Measurements from ENCODE around the gene TPI1.

Gene TPI1

GRCh38 chr12:6822426-6823135 is 44.8 kb upstream of the TPI1 start:
- Histone ChIP-seq H3K4me3 (peak overlapping the region; percentile 78), H3K9ac (ENCODE audit: insufficient read length) (no peak overlapping the region), H3K36me3 (ENCODE audit: insufficient read depth, low read length) (no peaks in the 10 kb centered on the region), H3K27ac (no peak overlapping the region), H3K9me3 (ENCODE audit: low read depth, low read length) (no peaks in the 10 kb centered on the region)
- TF ChIP-seq FOXP2 (optimal IDR thresholded peaks at IDR 0.05; ENCODE audit: control extremely low read depth, extremely low read length, insufficient read depth) (no peak), EZH2 (IDR thresholded peaks at IDR 0.05) (no peak), POLR2AphosphoS5 (IDR thresholded peaks at IDR 0.05; ENCODE audit: borderline replicate concordance, low read depth, low read length) (no peak)
- no peak for DNase-seq (ENCODE audit: low read depth, low spot score)

GRCh38 chr12:6823182-6824084 is 43.9 kb upstream of the TPI1 start:
- no peak for DNase-seq (ENCODE audit: low read depth, low spot score)
- TF ChIP-seq FOXP2 (optimal IDR thresholded peaks at IDR 0.05; ENCODE audit: control extremely low read depth, extremely low read length, insufficient read depth) (no peak), EZH2 (IDR thresholded peaks at IDR 0.05) (no peak), POLR2AphosphoS5 (IDR thresholded peaks at IDR 0.05; ENCODE audit: borderline replicate concordance, low read depth, low read length) (peak; percentile 17; the same call in 1 of the 2 replicates)
- no peak overlapping the region for H3K4me3 ChIP-seq

GRCh38 chr12:6824085-6824775 is 43.1 kb upstream of the TPI1 start:
- no peak for TF ChIP-seq FOXP2 (optimal IDR thresholded peaks at IDR 0.05; ENCODE audit: control extremely low read depth, extremely low read length, insufficient read depth)
- TF ChIP-seq EZH2 (IDR thresholded peaks at IDR 0.05): no peak
- TF ChIP-seq POLR2AphosphoS5 (IDR thresholded peaks at IDR 0.05; ENCODE audit: borderline replicate concordance, low read depth, low read length): no peak; the same call in 1 of the 2 replicates
- no peaks in the 10 kb centered on the region for H3K9me3 ChIP-seq (ENCODE audit: low read depth, low read length)
- no peaks in the 10 kb centered on the region for H3K36me3 ChIP-seq (ENCODE audit: insufficient read depth, low read length)
- H3K4me3 ChIP-seq: no peak overlapping the region
- H3K9ac ChIP-seq (ENCODE audit: insufficient read length): no peak overlapping the region
- no peak for DNase-seq (ENCODE audit: low read depth, low spot score)
- H3K27ac ChIP-seq: no peak overlapping the region

More at GRCh38 chr12:6823182-6824084, 43.9 kb upstream of the TPI1 start:
- no peaks in the 10 kb centered on the region for H3K9me3 ChIP-seq (ENCODE audit: low read depth, low read length)
- H3K27ac ChIP-seq: no peak overlapping the region
- H3K9ac ChIP-seq (ENCODE audit: insufficient read length): no peak overlapping the region
- no peaks in the 10 kb centered on the region for H3K36me3 ChIP-seq (ENCODE audit: insufficient read depth, low read length)

GRCh38 chr12:6824901-6825381 is 42.4 kb upstream of the TPI1 start:
- TF ChIP-seq FOXP2 (optimal IDR thresholded peaks at IDR 0.05; ENCODE audit: control extremely low read depth, extremely low read length, insufficient read depth) (no peak), POLR2AphosphoS5 (IDR thresholded peaks at IDR 0.05; ENCODE audit: borderline replicate concordance, low read depth, low read length) (0 out of 2 replicates have a peak, but pooled peaks have one; percentile 37), EZH2 (IDR thresholded peaks at IDR 0.05) (no peak)
- H3K4me3 ChIP-seq: no peak overlapping the region
- H3K27ac ChIP-seq: no peak overlapping the region
- no peak for DNase-seq (ENCODE audit: low read depth, low spot score)
- no peaks in the 10 kb centered on the region for H3K9me3 ChIP-seq (ENCODE audit: low read depth, low read length)
- no peak overlapping the region for H3K9ac ChIP-seq (ENCODE audit: insufficient read length)
- H3K36me3 ChIP-seq (ENCODE audit: insufficient read depth, low read length): no peaks in the 10 kb centered on the region

- no peak overlapping the region for H3K4me3 ChIP-seq
- TF ChIP-seq EZH2 (IDR thresholded peaks at IDR 0.05) (no peak), POLR2AphosphoS5 (IDR thresholded peaks at IDR 0.05; ENCODE audit: borderline replicate concordance, low read depth, low read length) (no peak), FOXP2 (optimal IDR thresholded peaks at IDR 0.05; ENCODE audit: control extremely low read depth, extremely low read length, insufficient read depth) (no peak)
- no peak for DNase-seq (ENCODE audit: low read depth, low spot score)
- no peak overlapping the region for H3K9ac ChIP-seq (ENCODE audit: insufficient read length)
- no peaks in the 10 kb centered on the region for H3K9me3 ChIP-seq (ENCODE audit: low read depth, low read length)
- H3K27ac ChIP-seq: no peak overlapping the region
- H3K36me3 ChIP-seq (ENCODE audit: insufficient read depth, low read length): no peaks in the 10 kb centered on the region; the same call in 1 of the 2 replicates
These were observed 41.8 kb upstream of the TPI1 start for GRCh38 chr12:6825398-6826124.

- H3K9ac ChIP-seq (ENCODE audit: insufficient read length): no peak overlapping the region
- no peak for DNase-seq (ENCODE audit: low read depth, low spot score)
- TF ChIP-seq EZH2 (IDR thresholded peaks at IDR 0.05) (no peak), FOXP2 (optimal IDR thresholded peaks at IDR 0.05; ENCODE audit: control extremely low read depth, extremely low read length, insufficient read depth) (no peak)
- no peak overlapping the region for H3K27ac ChIP-seq
- no peaks in the 10 kb centered on the region; the same call in 1 of the 2 replicates for H3K36me3 ChIP-seq (ENCODE audit: insufficient read depth, low read length)
- H3K4me3 ChIP-seq: no peak overlapping the region
- H3K9me3 ChIP-seq (ENCODE audit: low read depth, low read length): no peaks in the 10 kb centered on the region
These were observed 41.1 kb upstream of the TPI1 start for GRCh38 chr12:6826125-6826733.

- TF ChIP-seq FOXP2 (optimal IDR thresholded peaks at IDR 0.05; ENCODE audit: control extremely low read depth, extremely low read length, insufficient read depth) (no peak), EZH2 (IDR thresholded peaks at IDR 0.05) (no peak), POLR2AphosphoS5 (IDR thresholded peaks at IDR 0.05; ENCODE audit: borderline replicate concordance, low read depth, low read length) (no peak)
- peak overlapping the region; percentile 70 for H3K9ac ChIP-seq (ENCODE audit: insufficient read length)
These were observed 40.4 kb upstream of the TPI1 start for GRCh38 chr12:6826734-6827436.

More at GRCh38 chr12:6826734-6827436, 40.4 kb upstream of the TPI1 start:
- Histone ChIP-seq H3K27ac (peak overlapping the region; percentile 83), H3K9me3 (ENCODE audit: low read depth, low read length) (no peaks in the 10 kb centered on the region), H3K4me3 (peak overlapping the region; percentile 74), H3K36me3 (ENCODE audit: insufficient read depth, low read length) (peaks cover 4% of the 10 kb centered on the region; the same call in 1 of the 2 replicates)
- DNase-seq (ENCODE audit: low read depth, low spot score): no peak

Measured in SK-N-MC (cell line).